ENCODE results near the gene HTR4.
"Not testable (repeated sequence)": the region's sequence is repeated elsewhere in the genome, so short reads cannot be mapped to it uniquely, and the experiment has no call there.

Gene HTR4

GRCh38 chr5:148468746-148469145 is 185.6 kb downstream of the HTR4 start:
- DNase-seq: not testable (repeated sequence)

GRCh38 chr5:148467958-148468357 is 186.4 kb downstream of the HTR4 start:
- DNase-seq: no peak

DNA sequence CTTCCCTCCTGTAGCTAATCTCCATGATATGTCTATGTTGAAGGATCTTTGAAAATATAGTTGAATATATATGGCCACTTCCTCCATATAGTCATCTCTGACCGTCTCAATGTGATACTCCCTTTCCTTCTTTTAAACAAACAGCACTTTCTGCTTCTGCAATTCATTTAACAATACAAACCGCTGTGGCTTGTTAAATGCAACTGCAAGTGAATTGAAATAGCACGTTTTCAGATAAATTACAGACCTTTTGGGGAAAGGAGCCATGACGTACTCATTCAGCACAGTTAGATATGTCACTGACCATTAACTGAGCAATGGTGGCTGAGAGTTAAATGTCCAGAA is 188.1 kb downstream of the HTR4 start:
- DNase-seq: no peak

GRCh38 chr5:148465381-148466235 is 188.7 kb downstream of the HTR4 start:
- DNase-seq: no peak

DNA sequence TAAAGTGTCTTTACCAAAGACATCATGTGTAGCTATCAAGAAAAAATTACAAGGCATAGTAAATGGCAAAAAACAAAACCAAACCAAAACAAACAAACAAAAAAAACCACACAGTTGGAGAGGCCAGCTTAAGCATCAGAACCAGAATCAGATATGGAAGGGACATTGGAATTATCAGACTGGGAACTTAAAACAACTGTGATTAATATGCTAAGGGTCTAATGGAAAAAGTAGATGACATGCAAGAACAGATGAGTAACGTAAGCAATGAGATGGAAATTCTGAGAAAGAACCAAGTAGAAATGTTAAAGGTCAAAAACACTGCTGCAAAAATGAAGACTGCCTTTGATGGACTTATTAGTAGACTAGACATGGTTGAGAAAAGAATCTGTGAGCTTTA is 194.7 kb downstream of the HTR4 start:
- no peak for DNase-seq

DNA sequence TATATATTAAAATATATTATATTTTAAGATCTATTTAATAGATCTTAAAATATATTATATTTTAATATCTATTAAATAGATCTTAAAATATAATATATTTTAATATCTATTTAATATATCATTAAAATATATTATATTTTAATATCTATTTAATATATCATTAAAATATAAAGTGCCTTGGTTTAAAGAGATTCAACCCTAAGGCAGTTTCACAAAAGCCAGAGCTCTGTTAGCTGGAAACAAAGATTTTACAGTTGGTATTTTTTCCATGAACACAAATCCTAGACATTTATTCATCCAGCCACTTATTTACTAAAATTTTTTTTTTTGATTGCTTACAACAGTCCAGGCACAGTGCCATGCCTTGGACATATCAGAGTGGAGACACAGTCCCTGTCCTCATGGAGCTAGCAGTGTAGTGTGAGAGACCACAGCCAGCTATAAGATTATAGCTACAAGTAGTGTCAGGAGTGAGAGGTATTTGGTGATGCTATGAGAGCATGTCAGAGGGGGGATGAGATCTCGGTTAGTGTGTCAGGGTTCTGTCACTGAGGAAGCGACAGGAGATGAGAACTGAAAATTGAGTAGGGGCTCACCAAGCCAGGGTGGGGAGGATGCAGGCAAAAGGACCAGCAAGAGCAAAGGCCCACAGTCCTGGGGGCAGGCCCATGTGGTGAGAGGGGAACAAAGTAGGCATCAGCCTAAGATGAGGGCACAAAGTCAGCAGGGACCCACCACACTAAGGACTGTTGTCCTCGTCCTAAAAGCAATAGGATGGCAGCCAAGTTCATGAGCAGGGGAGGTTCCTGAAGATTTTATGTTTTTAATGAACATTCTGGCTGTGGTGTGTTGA is 196.1 kb downstream of the HTR4 start:
- no peak for DNase-seq

- DNase-seq: no peak
These were observed 197.1 kb downstream of the HTR4 start for GRCh38 chr5:148457183-148457620.

- no peak for DNase-seq
These were observed 199.1 kb downstream of the HTR4 start for GRCh38 chr5:148455185-148455584.

- DNase-seq: no peak
These were observed 199.8 kb downstream of the HTR4 start for GRCh38 chr5:148454576-148454975.

DNA sequence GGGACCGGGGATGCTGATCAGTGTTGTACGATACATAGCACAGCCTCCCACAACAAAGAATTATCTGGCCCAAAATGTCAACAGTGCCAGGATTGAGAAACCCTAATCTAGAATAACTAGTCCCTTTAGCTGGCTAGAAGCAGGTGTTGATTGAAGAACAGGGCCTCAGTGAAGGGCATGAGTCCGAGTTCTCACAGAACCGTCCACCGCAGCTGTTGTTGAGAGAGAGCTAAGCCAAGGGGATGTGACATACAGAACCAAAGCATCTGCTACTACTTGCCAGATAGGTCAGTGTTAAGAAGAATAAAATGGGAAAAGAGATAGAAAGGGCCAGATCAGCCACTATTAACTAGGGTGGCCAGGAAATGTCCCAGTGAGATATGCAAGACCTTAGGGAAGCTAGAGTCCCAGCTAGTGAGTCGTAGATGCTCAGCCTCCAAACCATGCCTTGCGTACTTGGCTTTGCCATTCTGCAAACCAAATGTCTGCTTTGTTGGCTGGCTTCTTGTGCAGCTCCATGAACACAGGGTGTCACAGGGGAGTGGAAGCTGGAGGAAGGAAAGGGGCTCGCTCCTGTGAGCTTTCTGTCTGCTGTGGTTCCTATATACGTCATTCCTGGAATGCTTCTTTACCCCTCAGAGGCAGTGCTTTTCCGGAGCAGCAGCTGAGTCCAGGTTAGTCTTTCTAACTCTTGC is 201.7 kb downstream of the HTR4 start:
- no peak for DNase-seq

GRCh38 chr5:148446611-148447010 is 207.7 kb downstream of the HTR4 start:
- DNase-seq: no peak

DNA sequence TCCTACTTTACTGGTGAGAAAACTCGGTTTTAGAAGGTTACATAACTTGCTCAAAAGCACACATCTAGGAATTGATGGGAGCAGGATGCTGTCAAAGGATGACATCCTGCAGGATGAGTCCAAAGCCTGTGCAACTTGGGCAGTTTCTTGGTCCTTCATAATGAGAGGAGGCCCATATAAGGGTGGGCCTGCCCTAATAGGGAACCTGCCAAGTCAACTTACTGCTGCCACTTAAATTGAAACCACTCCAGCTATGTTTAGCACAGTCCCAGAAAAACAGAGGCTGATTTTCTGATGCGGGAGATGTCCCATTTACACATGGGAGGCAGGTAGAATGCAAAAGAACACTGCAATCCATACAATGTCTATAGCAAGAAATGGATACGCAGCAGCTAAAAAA is 208.7 kb downstream of the HTR4 start:
- DNase-seq: no peak

DNA sequence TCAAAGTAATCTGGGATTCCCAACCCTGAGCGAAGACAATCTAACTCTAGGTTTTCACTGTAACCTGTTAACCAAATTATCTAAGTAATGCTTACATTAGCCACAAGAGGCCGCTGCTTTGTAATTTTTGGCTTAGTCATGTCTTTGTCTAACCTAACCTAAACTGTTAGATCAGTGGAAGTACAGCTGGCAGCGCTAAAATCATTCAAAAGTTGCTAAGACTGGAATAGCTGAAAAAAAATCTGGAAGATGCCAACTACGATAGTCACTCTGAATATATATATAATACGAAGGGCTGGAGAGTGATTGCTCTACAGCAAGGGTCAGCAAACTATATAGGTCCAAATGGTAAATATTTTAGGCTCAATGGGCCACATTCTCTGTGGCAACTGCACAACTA is 210.3 kb downstream of the HTR4 start:
- DNase-seq: peak; percentile 10

- DNase-seq: no peak
These were observed 211.1 kb downstream of the HTR4 start for GRCh38 chr5:148443241-148443640.

- DNase-seq: no peak
These were observed 215.4 kb downstream of the HTR4 start for GRCh38 chr5:148438933-148439332.

DNA sequence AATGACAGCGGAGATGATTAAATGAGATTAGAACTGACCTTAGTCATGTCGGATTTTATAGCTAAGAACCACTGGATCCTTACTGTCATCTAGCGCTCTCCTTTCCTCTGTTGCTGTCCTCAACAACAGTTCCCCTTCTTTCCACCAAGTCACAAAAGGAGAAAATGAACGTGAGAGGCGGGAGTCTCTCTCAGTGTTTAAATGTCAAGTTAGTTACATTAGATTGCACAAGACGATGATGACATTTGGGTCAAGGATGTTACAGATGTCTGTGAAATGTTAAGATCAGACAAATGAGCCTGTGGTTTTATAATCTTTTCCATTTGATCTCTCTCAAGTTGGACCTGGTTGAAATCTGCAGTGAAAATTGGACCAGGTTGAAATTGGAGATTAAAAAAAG is 217.1 kb downstream of the HTR4 start:
- DNase-seq: no peak

DNA sequence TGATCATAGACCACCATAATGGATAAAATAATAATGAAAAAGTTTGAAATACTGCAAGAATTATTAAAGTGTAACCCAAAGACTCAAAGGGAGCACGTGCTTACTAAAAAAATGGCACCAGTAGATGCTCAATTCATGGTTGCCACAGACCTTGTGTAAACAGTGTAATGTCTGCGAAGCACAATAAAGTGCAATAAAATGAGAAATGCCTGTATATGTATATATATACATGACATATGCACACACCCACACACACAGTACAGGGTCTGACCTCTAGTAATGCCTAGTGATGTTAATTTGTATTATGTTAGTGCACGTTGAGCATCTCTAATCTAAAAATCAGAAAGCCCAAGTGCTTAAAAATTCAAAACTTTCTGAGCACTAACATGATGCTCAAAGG is 218.3 kb downstream of the HTR4 start:
- no peak for DNase-seq

GRCh38 chr5:148433826-148434225 is 220.5 kb downstream of the HTR4 start:
- DNase-seq: no peak

All from DMS79 treated with DMSO at 0.1 percent for 48 hours (cell line).